Measurements from ENCODE around the gene TIAM1. TPM values are rescaled to one million over a fixed set of nuclear protein-coding genes. Genes with fewer than 3 reads are reported as not detected.

TIAM1 gene
- total RNA-seq, 4 donors from 2014 or later: 5.4 to 10.6 (median 6.0) TPM

GRCh38 chr21:31337996-31338907 lies 5.8 kb downstream of the TIAM1 start:
- H3K27ac ChIP-seq (replicated peaks in 1 of 4): no peak overlapping the region
- no peaks in the 10 kb centered on the region for H3K36me3 ChIP-seq
- no peak overlapping the region for H3K4me3 ChIP-seq
- 89% methylated on average over 23 of the region's 25 CpGs for WGBS
- H3K4me1 ChIP-seq: no peaks in the 10 kb centered on the region
- intact Hi-C loops (cut with DNase I): no loop called here
- peaks cover 0 to 32% (median 0%) of the 10 kb centered on the region in 4 donors for H3K27me3 ChIP-seq
- H3K9me3 ChIP-seq: no peaks in the 10 kb centered on the region
- no peak for DNase-seq (ENCODE audit: extremely low spot score)
- no peak for TF ChIP-seq CTCF (IDR thresholded peaks at IDR 0.05)
- TF ChIP-seq EP300 (IDR thresholded peaks at IDR 0.05): no peak
- TF ChIP-seq POLR2A (IDR thresholded peaks at IDR 0.05; ENCODE audit: low read depth): no peak
- no peak for TF ChIP-seq POLR2AphosphoS5 (IDR thresholded peaks at IDR 0.05)

GRCh38 chr21:31337086-31337485 lies 7.0 kb downstream of the TIAM1 start:
- Histone ChIP-seq H3K4me3 (no peak overlapping the region), H3K36me3 (no peaks in the 10 kb centered on the region), H3K9me3 (no peaks in the 10 kb centered on the region), H3K27ac (replicated peaks in 1 of 4) (no peak overlapping the region), H3K4me1 (no peaks in the 10 kb centered on the region), H3K27me3 (peaks cover 0 to 24% (median 0%) of the 10 kb centered on the region in 4 donors)
- 95% methylated on average over 3 of the region's 3 CpGs for WGBS
- DNase-seq (ENCODE audit: extremely low spot score): no peak
- intact Hi-C loops (cut with DNase I): no loop called here
- TF ChIP-seq POLR2AphosphoS5 (IDR thresholded peaks at IDR 0.05) (no peak), CTCF (IDR thresholded peaks at IDR 0.05) (no peak), EP300 (IDR thresholded peaks at IDR 0.05) (no peak)

- Histone ChIP-seq H3K9me3 (no peaks in the 10 kb centered on the region), H3K27me3 (peaks cover 0 to 23% (median 0%) of the 10 kb centered on the region in 4 donors), H3K27ac (replicated peaks in 1 of 4) (no peak overlapping the region), H3K4me1 (no peaks in the 10 kb centered on the region), H3K4me3 (no peak overlapping the region), H3K36me3 (no peaks in the 10 kb centered on the region)
- 95% methylated on average over 6 of the region's 6 CpGs for WGBS
- no peak for DNase-seq (ENCODE audit: extremely low spot score)
- TF ChIP-seq CTCF (IDR thresholded peaks at IDR 0.05): no peak
- TF ChIP-seq POLR2A (IDR thresholded peaks at IDR 0.05; ENCODE audit: low read depth): no peak
- TF ChIP-seq POLR2AphosphoS5 (IDR thresholded peaks at IDR 0.05): no peak
- TF ChIP-seq EP300 (IDR thresholded peaks at IDR 0.05): no peak
- intact Hi-C loops (cut with DNase I): no loop called here
Observed at GRCh38 chr21:31336739-31337040, 7.4 kb downstream of the TIAM1 start.

- intact Hi-C loops (cut with DNase I): no loop called here
- DNase-seq (ENCODE audit: extremely low spot score): no peak
- no peaks in the 10 kb centered on the region for H3K9me3 ChIP-seq
- no peak overlapping the region for H3K4me3 ChIP-seq
- H3K36me3 ChIP-seq: no peaks in the 10 kb centered on the region
- peaks cover 0 to 18% (median 0%) of the 10 kb centered on the region in 4 donors for H3K27me3 ChIP-seq
- TF ChIP-seq EP300 (IDR thresholded peaks at IDR 0.05) (no peak), CTCF (IDR thresholded peaks at IDR 0.05) (no peak), POLR2AphosphoS5 (IDR thresholded peaks at IDR 0.05) (no peak), POLR2A (IDR thresholded peaks at IDR 0.05; ENCODE audit: low read depth) (no peak)
- 76% methylated on average over 12 of the region's 12 CpGs for WGBS
- H3K27ac ChIP-seq (replicated peaks in 1 of 4): no peak overlapping the region
- no peaks in the 10 kb centered on the region for H3K4me1 ChIP-seq
Observed at GRCh38 chr21:31335957-31336738, 7.9 kb downstream of the TIAM1 start.

Measured in esophagus muscularis mucosa (tissue), 4 donors.